A549 (cell line): ENCODE data around the gene MED10. TPM values are rescaled to one million over a fixed set of nuclear protein-coding genes. Genes with fewer than 3 reads are reported as not detected.

Experiments
- ATAC-seq, 2 experiments: fragments of 200-7000 bp in 1 of 2; fragments of >200 bp in 1 of 2; cut with Nextera tagmentation in 1 of 2; cut with Tn5 transposase in 1 of 2; 3 replicates each; pipeline versions ENCODE4 v1.8.0 to v1.9.1; 2018 to 2020; ENCODE audit warnings: mild to moderate bottlenecking in 1 of 2, moderate library complexity in 1 of 2
- CTCF ChIA-PET: fragments of 300-600 bp; sonication (Branson Sonifier 250); formaldehyde crosslinking; extraction: SDS; loops from one replicate; lab custom pipeline; 2021; ENCODE audit warnings: antibody characterized with exemption, inconsistent platforms; lab: Yijun Ruan, JAX
- POLR2A ChIA-PET: fragments of 350-600 bp; formaldehyde crosslinking; extraction: SDS; loops from one replicate; lab custom pipeline; 2021; ENCODE audit warnings: antibody characterized with exemption, inconsistent platforms; lab: Yijun Ruan, JAX
- DNase-seq, 2 experiments: peaks; one replicate each; pipeline versions ENCODE4 v3.0.0 to v3.0.0-alpha.2; 2011 to 2016; ENCODE audit warnings: low read depth in 1 of 2, low spot score in 1 of 2
- FAIRE-seq: peaks from 2 replicates; lab custom pipeline; 2011; peaks lifted over from hg19 to GRCh38; lab: Jason Lieb, UNC
- H3K27ac ChIP-seq, 2 experiments: fragments of >200 bp; sonication (Bioruptor Twin); formaldehyde crosslinking; 3 replicates each; pipeline ENCODE4 v1.5.1; 2016 to 2017
- H3K4me1 ChIP-seq: fragments of >200 bp; sonication (Bioruptor Twin); formaldehyde crosslinking; 3 replicates; pipeline ENCODE4 v1.6.1; 2016
- H3K4me2 ChIP-seq: fragments of >200 bp; sonication (Bioruptor Twin); formaldehyde crosslinking; 3 replicates; pipeline ENCODE4 v1.6.1; 2016
- H3K4me3 ChIP-seq: fragments of >200 bp; sonication (Bioruptor Twin); formaldehyde crosslinking; 3 replicates; pipeline ENCODE4 v1.5.1; 2016
- H3K9me3 ChIP-seq: fragments of >200 bp; sonication (Bioruptor Twin); formaldehyde crosslinking; 3 replicates; pipeline ENCODE4 v1.6.1; 2016
- BHLHE40 ChIP-seq: IDR thresholded peaks from 2 replicates; pipeline ENCODE4 v1.6.1; 2012; ENCODE audit warnings: low read depth, low read length, inconsistent platforms
- CBX8 ChIP-seq: fragments of 200-600 bp; sonication (generic); IDR thresholded peaks from 2 replicates; pipeline ENCODE4 v1.6.1; 2016
- CEBPB ChIP-seq, 2 experiments: fragments of >200 bp in 1 of 2; sonication (Bioruptor Twin) in 1 of 2; formaldehyde crosslinking in 1 of 2; IDR thresholded peaks; 2 replicates each; pipeline ENCODE4 v1.6.1; 2012 to 2016
- EHF ChIP-seq: fragments of 250-450 bp; sonication (Bioruptor Pico); IDR thresholded peaks from 2 replicates; pipeline ENCODE4 v1.5.0; 2020; ENCODE audit warnings: mild to moderate bottlenecking
- ESRRA ChIP-seq: fragments of 150-350 bp; IDR thresholded peaks from 2 replicates; pipeline ENCODE4 v1.6.1; 2014; ENCODE audit warnings: mild to moderate bottlenecking, low read length, borderline replicate concordance
- FOSB ChIP-seq: fragments of 250-450 bp; sonication (Bioruptor Pico); IDR thresholded peaks from 2 replicates; pipeline ENCODE4 v1.5.0; 2020; ENCODE audit warnings: mild to moderate bottlenecking, moderate library complexity
- FOSL2 ChIP-seq, 2 experiments: fragments of 450-650 bp in 1 of 2; fragments of >200 bp in 1 of 2; sonication (Bioruptor Twin) in 1 of 2; formaldehyde crosslinking; IDR thresholded peaks; 2 replicates each; pipeline versions ENCODE4 v1.5.0 to v1.6.1; 2016 to 2020; ENCODE audit warnings: mild to moderate bottlenecking in 1 of 2, moderate library complexity in 1 of 2
- FOXS1 ChIP-seq: fragments of 250-450 bp; sonication (Bioruptor Pico); IDR thresholded peaks from 2 replicates; pipeline ENCODE4 v1.5.0; 2020; ENCODE audit warnings: mild to moderate bottlenecking, moderate library complexity
- GATA3 ChIP-seq: IDR thresholded peaks from 2 replicates; pipeline ENCODE4 v1.6.1; 2012; ENCODE audit warnings: borderline replicate concordance
- HOXB5 ChIP-seq: fragments of 250-450 bp; sonication (Bioruptor Pico); IDR thresholded peaks from 2 replicates; pipeline ENCODE4 v1.5.0; 2020; ENCODE audit warnings: mild to moderate bottlenecking, moderate library complexity
- MAFK ChIP-seq: fragments of 450-650 bp; IDR thresholded peaks from 2 replicates; pipeline ENCODE4 v1.6.1; 2014; ENCODE audit not compliant: partially characterized antibody
- MYC ChIP-seq: IDR thresholded peaks from 2 replicates; pipeline ENCODE4 v1.6.1; 2012; ENCODE audit warnings: mild to moderate bottlenecking, inconsistent platforms, low read length, improper control_type of control experiment, borderline replicate concordance
- NPAS2 ChIP-seq: fragments of 250-450 bp; sonication (Bioruptor Pico); IDR thresholded peaks from 2 replicates; pipeline ENCODE4 v1.8.0; 2022; ENCODE audit warnings: mild to moderate bottlenecking, moderate library complexity, borderline replicate concordance
- RAD21 ChIP-seq, 2 experiments: fragments of >200 bp in 1 of 2; sonication (Bioruptor Twin) in 1 of 2; formaldehyde crosslinking in 1 of 2; IDR thresholded peaks in 1 of 2; conservative IDR thresholded peaks in 1 of 2; 2 replicates in 1 of 2; 3 replicates in 1 of 2; pipeline ENCODE4 v1.6.1; 2012 to 2018; ENCODE audit warnings: inconsistent platforms in 1 of 2
- RCOR1 ChIP-seq: fragments of 150-350 bp; IDR thresholded peaks from 2 replicates; pipeline ENCODE4 v1.6.1; 2014; ENCODE audit warnings: antibody characterized with exemption, low read length, low read depth
- SREBF2 ChIP-seq: fragments of 450-650 bp; IDR thresholded peaks from 2 replicates; pipeline ENCODE4 v1.6.1; 2014; ENCODE audit warnings: mild to moderate bottlenecking, moderate library complexity
- ZSCAN20 ChIP-seq: fragments of 250-450 bp; sonication (Bioruptor Pico); IDR thresholded peaks from 2 replicates; pipeline ENCODE4 v1.8.0; 2022; ENCODE audit warnings: mild to moderate bottlenecking, moderate library complexity
- WGBS: methylation state at CpG from one replicate; pipeline ENCODE4 v1.1.6; 2017; ENCODE audit errors: missing lambda C conversion rate; 5-methylcytosine and 5-hydroxymethylcytosine counted together
- polyA plus RNA-seq, 4 experiments: library from polyadenylated mRNA; depleted of rRNA in 3 of 4; stranded (reverse); fragments of >200 nt; fragmentation: RNase III in 1 of 4; extraction: RNeasy Plus Mini Kit Qiagen cat#74134 plus additional on column Dnase treatment in 1 of 4; gene quantifications; 2 replicates in 3 of 4; 3 replicates in 1 of 4; pipeline ENCODE4 v1.2.3, GENCODE V29; 2011 to 2017
- TF ChIP-seq, protein P1 (sequence below): fragments of 200-600 bp; sonication (generic); IDR thresholded peaks from 2 replicates; pipeline ENCODE4 v1.6.1; 2016; ENCODE audit warnings: antibody characterized with exemption, mild to moderate bottlenecking, moderate library complexity
- TF ChIP-seq, protein P2 (sequence below): fragments of 250-450 bp; sonication (Bioruptor Pico); IDR thresholded peaks from 2 replicates; pipeline ENCODE4 v1.5.0; 2021; ENCODE audit warnings: mild to moderate bottlenecking, moderate library complexity, borderline replicate concordance

The MED10 gene
- polyA plus RNA-seq, 2 of the 4 experiments (the other 2 are of a cell fraction), result 56.7 to 59.4 TPM

DNA sequence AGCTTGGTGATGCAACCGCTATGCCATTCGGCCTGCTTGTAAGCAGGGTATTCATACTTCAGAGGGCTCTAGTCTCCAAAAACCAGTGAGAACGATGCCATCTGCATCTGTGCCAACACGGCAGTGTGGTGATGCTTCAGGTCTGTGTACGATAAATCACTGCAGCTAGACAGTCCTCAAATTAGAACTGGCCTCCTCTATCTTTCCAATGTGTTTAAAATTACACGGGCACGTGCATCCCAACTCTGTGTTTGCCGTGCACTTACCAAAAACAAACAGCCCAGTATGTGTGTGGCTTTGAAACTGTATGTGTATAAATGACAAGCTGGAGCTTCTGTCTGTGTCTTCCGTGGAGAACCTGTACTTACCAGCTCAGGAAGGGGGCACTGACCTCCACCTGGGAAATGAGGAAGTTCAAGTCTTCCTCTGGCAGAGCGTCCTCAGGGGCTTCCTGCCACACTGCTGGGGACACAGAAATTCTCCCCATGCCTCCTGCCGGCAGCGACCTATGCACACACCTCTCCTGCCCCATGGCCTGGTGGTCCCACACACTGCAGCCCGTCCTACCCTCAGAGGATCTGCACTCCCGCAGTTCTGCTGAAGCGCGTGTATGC, 12.3 kb downstream of the MED10 start (continued):
- TF ChIP-seq, protein P1, sequence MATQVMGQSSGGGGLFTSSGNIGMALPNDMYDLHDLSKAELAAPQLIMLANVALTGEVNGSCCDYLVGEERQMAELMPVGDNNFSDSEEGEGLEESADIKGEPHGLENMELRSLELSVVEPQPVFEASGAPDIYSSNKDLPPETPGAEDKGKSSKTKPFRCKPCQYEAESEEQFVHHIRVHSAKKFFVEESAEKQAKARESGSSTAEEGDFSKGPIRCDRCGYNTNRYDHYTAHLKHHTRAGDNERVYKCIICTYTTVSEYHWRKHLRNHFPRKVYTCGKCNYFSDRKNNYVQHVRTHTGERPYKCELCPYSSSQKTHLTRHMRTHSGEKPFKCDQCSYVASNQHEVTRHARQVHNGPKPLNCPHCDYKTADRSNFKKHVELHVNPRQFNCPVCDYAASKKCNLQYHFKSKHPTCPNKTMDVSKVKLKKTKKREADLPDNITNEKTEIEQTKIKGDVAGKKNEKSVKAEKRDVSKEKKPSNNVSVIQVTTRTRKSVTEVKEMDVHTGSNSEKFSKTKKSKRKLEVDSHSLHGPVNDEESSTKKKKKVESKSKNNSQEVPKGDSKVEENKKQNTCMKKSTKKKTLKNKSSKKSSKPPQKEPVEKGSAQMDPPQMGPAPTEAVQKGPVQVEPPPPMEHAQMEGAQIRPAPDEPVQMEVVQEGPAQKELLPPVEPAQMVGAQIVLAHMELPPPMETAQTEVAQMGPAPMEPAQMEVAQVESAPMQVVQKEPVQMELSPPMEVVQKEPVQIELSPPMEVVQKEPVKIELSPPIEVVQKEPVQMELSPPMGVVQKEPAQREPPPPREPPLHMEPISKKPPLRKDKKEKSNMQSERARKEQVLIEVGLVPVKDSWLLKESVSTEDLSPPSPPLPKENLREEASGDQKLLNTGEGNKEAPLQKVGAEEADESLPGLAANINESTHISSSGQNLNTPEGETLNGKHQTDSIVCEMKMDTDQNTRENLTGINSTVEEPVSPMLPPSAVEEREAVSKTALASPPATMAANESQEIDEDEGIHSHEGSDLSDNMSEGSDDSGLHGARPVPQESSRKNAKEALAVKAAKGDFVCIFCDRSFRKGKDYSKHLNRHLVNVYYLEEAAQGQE, result no peak
- TF ChIP-seq, all 56 proteins: peak for 0

DNA sequence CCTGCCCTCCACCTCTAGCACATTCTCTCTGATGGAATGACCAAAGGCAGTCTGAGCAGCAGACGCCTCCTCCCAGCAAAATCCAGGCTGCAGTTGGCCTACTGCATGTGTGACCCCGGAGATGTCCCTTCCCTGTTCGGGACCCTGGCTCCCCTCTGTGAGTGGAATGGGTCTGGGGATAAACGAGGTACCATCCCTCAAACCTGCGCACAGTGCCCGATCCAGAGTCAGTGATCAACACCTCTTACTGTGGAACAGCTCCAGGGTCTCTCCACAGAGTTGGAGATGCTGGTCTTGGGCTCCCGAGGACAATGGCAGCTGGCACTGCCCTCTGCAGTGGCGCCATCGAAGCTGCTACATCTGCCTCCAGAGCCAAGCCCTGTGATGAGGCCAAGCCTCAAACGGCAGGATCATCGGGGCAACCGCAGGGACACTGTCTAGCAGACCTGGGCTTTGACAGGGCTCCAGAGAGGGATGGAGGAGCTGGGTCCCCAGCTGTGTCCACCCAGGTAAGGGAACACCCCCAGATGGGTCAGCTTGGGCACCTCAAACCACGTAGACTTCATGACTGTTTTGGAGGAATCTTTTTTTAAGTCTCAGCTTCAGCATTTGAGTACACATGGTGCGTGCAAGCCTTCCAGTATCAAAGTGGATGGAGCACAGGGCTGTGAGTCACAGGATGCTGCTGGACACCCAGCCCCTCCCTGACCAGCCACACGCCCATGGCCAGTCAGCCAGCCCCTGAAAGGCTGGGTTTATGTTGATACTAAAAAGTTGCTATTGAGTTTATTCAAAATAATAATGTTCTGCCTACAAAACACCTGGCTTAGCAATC, 13.0 kb downstream of the MED10 start:
- no peak; a peak in 1 of 6 replicates for ATAC-seq
- no peak for DNase-seq
- no peaks in the 10 kb centered on the region for H3K4me1 ChIP-seq
- no peak overlapping the region for H3K4me3 ChIP-seq
- no peak for FAIRE-seq
- ChIA-PET POLR2A (interaction anchor here (1.0 kb wide), 1 partner anchor 13 kb away, joined by 4 read pairs; the partner anchor contains the start of gene MED10), CTCF (interaction anchor here (1.0 kb wide), 1 partner anchor 9 kb away, joined by 3 read pairs; no protein-coding TSS in a partner anchor)
- H3K27ac ChIP-seq, result no peak overlapping the region
- no peak for TF ChIP-seq ESRRA
- TF ChIP-seq, protein P2, sequence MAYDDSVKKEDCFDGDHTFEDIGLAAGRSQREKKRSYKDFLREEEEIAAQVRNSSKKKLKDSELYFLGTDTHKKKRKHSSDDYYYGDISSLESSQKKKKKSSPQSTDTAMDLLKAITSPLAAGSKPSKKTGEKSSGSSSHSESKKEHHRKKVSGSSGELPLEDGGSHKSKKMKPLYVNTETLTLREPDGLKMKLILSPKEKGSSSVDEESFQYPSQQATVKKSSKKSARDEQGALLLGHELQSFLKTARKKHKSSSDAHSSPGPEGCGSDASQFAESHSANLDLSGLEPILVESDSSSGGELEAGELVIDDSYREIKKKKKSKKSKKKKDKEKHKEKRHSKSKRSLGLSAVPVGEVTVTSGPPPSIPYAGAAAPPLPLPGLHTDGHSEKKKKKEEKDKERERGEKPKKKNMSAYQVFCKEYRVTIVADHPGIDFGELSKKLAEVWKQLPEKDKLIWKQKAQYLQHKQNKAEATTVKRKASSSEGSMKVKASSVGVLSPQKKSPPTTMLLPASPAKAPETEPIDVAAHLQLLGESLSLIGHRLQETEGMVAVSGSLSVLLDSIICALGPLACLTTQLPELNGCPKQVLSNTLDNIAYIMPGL (CRISPR knock-in tag), result no peak
- no peak for TF ChIP-seq BHLHE40
- TF ChIP-seq FOXS1 (CRISPR knock-in tag), result no peak
- no peak for TF ChIP-seq HOXB5 (CRISPR knock-in tag)
- TF ChIP-seq FOSL2 (IDR thresholded peaks at IDR 0.05), result no peak
- TF ChIP-seq FOSL2 (CRISPR knock-in tag; IDR thresholded peaks at IDR 0.05), result no peak
- TF ChIP-seq RCOR1, result no peak
- TF ChIP-seq MAFK, result no peak
- no peak for TF ChIP-seq EHF
- TF ChIP-seq CBX8, result no peak
- TF ChIP-seq ZSCAN20, result no peak
- TF ChIP-seq SREBF2, result no peak
- no peak for TF ChIP-seq RAD21 (conservative IDR thresholded peaks at IDR 0.05 in 1 of 2, IDR thresholded peaks at IDR 0.05 in 1 of 2)
- no peak for TF ChIP-seq GATA3
- TF ChIP-seq CEBPB (IDR thresholded peaks at IDR 0.05), result no peak
- TF ChIP-seq FOSB (CRISPR knock-in tag), result no peak
- TF ChIP-seq MYC, result no peak
- no peak for TF ChIP-seq NPAS2 (CRISPR knock-in tag)
- TF ChIP-seq, all 56 proteins: peak for 0
- WGBS, result 76% methylated on average over 12 of the region's 15 CpGs
- H3K4me2 ChIP-seq, result no peak overlapping the region
- H3K9me3 ChIP-seq, result no peaks in the 10 kb centered on the region
